T-helper 2 cell (primary cell): Measurements from ENCODE around the gene BAIAP2L1.
"Not testable (repeated sequence)": the region's sequence is repeated elsewhere in the genome, so short reads cannot be mapped to it uniquely, and the experiment has no call there.

ENCODE experiments used
- DNase-seq, 5 experiments: peaks; one replicate each; pipeline versions ENCODE4 v3.0.0 to v3.0.0-alpha.2; 2012 to 2022

Gene BAIAP2L1

DNA sequence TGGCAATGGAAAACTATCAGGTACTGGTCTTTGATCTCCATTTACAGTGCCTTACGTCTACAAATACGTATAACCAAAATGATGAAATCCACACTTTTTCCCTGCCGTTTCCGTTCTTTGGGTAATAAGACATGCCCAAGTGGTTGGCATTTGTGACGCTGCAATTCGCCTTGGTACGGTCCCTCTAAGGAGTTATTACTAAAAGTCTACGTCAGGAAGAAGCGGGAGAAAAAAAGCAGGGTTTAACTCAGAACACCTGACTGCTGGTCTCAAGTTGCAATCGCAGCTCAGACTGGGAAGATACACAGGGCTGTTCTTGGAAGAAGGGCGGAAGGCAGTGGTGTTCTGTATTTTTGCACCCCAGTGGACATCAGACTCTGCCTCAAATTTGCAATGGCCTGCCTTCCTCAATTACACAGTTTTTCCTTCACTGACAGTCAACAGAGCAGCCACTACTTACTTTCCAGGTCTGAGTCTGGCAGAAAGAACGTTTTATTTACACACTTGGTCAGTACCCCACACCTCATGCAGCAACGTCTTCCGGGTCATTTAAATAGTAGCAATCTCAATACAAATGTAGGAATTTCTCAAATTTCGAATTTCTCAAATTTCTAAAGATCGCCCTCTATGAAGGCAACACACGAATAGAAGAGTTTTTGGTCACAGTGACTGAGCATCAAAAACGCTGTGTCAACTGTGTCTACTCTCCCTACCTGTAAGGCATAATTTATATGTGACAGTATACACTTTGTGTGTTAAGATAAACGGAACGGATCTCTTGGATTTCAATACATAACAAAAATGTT is 2.1 kb downstream of the BAIAP2L1 start:
- DNase-seq = no peak

DNA sequence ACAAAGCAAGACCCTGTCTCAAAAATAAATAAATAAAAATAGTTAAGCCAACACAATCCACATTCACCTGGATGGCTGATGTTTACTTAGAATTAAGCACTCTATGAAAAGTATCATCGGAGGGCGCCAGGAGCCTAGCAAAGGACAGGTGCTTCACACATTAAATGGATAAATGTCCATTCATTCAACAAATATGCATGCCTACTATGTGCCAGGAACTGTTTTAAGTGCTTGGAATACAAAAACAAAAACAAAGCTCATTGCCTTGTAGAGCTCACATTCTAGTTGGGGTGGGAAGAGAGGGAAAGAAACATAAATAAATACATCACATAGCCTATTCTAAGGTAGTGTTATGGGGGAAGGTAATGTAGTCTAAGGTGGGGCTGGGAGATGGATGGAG is 4.1 kb downstream of the BAIAP2L1 start:
- no peak for DNase-seq

DNA sequence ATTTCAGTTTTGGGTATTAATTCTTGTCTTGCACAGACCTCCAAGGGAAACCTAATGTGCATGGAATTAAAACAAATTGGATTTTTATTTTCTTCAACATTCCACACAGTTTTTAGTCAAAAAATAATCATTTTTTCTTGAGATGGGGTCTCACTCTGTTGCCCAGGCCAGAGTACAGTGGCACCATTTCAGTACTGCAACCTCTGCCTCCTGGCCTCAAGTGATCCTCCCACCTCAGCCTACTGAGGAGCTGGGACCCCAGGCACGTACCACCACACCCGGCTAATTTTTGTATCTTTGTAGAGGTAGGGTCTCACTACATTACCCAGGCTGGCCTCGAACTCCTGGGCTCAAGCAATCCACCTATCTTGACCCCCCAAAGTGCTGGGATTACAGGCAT is 4.9 kb downstream of the BAIAP2L1 start:
- DNase-seq = no peak

DNA sequence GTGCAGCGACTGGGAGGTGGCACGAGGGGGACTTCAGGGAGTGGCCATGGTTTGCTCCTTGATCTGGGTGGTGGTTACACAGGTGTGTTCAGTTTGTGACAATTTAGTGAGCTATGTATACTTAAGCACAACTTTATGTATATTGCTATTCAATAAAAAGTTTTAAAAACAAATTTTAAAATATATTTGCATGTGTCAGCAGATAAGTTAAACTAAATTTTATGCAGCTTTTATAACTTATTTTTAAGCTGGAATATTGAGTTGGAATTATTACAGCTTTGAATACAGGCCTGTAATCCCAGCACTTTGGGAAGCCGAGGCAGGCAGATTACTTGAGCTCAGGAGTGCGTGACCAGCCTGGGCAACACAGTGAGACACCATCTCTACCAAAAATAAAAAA is 5.4 kb downstream of the BAIAP2L1 start:
- no peak for DNase-seq

DNA sequence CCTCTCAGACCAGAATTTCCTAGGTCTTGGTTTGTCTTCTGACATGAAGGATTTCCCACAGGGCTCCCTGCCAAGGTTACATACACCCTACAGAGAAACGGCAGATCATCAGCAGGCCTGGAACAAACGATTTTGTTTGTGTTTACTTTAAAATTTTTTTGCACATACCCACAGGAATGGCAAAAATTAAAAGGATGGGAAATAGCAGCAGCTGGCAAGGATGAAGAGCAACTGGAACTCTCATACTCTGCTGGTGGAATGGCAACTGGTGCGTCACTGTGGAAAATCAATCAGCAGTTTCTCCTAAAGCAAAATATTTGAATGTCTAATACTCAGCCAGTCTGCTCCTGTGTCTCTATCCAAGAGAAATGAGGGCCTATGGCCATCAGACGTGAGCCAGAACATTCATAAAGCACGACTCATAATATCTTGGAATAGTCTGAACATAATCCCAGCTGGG is 6.5 kb downstream of the BAIAP2L1 start:
- no peak for DNase-seq

DNA sequence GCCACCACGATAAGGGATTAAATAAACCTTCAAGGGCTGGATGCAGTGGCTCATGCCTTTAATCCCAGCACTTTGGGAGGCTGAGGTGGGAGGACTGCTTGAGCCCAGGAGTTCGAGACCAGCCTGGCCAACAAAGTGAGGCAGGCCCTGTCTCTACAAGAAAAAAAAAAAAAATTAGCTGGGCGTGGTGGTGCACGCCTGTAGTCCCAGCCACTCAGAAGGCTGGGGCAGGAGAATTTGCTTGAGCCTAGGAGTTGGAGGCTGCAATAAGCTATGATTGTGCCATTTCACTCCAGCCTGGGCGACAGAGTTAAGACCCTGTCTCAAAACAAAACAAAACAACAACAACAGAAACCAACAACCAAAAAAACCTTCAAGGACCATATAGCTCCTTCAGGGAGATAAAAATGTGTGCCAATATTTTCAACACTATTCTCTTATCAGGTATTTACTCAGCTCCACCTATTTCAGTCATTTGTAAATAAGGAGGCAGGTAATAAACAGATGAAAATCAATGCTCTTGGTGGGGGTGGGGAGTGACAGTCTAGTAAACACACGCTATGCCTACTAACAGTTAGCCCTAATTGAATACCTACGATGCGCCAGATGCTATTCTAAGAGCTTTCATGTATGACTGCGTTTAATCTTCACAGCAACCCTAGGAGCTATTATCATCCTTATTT is 13.2 kb downstream of the BAIAP2L1 start:
- no peak for DNase-seq

DNA sequence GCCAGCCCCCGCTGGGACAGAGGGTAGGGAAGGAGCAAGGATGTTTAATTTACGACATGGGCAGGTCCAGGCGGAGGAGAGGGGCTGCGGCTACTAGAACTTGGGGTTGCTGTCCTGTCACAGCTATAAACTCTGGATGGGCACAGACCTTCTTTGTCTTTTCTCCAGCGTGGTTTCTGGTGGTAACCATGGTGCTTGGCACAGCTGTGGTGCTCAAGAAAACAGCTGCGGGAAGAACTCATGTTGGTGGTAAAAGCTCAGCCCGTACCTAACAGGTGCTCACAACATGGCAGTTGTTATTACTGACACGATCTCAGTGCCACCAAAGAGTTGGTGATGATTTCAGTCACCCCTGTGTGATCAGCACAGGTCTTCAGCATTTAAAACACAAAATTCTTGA is 13.8 kb downstream of the BAIAP2L1 start:
- DNase-seq = no peak

DNA sequence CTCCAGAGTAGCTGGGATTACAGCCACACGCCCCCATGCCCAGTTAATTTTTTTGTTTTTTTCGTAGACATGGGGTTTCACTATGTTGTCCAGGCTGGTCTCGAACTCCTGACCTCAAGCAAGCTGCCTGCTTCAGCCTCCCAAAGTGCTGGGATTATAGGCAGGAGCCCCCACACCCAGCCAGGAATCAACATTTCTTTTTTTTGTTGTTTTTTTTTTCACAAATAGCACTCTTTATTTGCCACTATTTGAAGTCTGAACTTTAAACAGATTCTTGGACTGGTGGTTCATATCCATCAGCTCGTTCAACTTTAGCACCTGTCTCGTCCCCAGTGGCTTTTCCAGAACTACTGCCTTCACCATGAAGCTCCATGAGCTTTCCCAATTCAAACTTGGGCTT is 15.4 kb downstream of the BAIAP2L1 start:
- not testable (repeated sequence) for DNase-seq

DNA sequence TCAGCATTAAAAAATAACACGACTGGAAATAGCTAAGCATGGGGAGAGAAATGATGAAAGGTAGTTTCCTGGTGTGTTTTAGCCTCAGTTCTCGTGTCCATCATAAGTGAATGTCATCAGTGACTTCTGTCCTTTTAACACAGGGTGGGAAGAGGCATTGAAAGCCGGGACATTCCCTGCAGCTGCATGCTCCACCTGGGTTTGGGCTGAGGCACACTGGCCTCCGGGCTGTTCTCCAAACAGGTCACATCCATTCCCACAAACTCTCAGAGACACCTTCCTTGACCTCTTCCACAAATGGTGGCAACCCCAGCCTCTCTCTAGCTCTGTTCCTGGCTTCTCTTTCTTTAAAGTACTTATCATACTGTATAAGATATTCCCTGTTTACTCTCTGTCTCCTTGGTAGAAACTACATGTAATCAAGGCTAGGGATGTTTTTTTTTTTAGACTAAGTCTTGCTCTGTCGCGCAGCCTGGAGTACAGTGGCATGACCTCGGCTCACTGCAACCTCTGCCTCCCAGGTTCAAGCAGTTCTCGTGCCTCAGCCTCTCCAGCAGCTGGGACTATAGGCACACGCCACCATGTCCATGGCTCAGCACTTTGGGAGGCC is 22.6 kb downstream of the BAIAP2L1 start:
- no peak for DNase-seq

DNA sequence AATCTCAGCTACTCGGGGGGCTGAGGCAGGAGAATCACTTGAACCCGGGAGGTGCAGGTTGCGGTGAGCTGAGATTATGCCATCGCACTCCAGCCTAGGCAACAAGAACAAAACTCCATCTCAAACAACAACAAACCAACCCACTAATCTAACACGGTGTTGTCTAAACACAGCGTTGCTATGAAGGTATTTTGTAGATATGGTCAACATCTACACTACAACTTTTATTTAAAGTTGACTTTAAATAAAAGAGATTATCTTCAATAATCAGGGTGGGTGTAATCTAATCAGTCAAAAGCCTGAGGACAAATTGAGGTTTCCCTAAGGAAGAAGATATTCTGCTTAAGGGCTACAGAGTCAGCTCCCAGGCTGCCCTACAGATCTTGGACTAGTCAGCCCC is 24.2 kb downstream of the BAIAP2L1 start:
- no peak for DNase-seq

DNA sequence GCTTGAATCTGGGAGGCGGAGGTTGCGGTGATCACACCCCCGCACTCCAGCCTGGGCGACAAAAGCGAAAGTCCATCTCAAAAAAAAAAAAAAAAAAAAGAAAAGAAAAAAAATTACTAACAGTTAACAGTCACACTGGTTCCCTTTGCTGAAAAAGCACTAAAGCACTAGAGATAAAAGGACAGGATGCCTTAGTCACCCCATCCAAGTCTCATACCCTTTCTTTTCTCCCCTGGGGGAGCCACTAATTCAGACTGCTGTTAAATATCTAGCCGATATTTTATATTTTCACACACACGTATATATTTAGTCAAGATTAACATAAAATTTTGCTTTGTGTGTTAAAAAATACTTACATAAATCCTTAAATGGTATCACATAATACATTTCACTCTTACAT is 25.2 kb downstream of the BAIAP2L1 start:
- DNase-seq = no peak

DNA sequence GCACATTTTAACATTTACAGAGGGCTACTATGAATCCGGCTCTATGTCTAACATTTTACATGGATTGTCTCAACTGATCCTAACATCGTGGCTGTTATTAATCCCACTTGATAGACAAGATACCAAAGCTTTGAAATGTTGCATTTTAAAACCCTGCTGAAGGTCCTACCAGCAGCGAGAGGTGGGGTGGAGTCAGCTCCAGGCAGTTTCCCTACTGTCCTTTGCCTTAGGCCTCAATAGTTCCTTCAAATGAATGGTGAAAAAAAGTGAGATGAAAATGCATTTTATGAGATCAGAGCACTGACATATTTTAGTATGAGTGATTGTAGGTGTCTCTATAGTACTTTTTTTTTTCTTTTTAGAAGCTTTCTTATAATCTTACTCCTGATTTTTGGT is 26.6 kb downstream of the BAIAP2L1 start:
- DNase-seq = no peak

DNA sequence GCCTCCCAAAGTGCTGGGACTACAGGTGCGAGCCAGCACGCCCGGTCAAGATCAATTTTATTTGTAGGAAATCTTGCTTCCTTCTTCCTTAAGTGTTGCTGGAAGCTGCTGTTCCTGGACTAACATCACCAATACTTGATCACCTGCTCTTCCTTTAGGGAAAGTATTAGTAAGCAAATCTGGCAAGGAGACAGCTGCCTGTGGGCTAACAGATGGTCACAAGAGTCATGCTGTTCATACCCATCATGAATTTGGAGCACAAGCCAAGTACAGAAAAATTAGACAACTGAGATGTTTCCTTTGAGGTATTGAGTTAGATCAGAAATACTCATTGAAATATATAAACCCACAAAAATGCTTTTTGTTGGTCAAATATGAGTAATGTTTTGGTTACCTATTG is 27.9 kb downstream of the BAIAP2L1 start:
- DNase-seq = no peak

DNA sequence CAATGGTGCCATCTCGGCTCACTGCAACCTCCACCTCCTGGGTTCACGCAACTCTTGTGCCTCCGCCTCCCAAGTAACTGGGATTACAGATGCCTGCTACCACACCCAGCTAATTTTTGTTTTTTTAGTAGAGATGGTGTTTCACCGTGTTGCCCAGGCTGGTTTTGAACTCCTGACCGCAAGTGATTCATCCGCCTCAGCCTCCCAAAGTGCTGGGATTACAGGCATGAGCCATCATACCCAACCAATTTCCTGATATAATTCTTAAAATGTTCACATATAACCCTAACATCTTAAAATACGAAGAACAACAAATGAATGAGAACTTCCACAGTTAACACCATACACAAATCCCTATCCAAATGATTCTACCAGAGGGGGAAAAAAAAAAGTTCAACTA is 31.2 kb downstream of the BAIAP2L1 start:
- no peak for DNase-seq

DNA sequence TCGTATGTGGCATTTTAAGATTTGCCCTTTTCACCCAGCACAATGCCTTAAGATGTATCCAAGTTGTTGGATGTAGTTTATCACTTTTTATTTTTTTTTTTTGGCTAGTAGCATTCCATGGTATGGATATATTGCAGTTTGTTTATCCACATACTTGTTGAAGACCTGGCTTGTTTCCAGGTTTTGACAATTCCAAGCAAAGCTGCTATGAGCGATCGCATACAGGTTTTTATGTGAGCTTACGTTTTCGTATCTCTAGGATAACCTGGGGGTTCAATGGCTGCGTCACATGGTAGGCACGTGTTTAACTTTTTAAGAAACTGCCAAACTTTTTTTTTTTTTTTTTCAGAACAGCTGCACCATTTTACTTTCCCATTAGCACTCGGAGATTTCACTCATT is 32.2 kb downstream of the BAIAP2L1 start:
- DNase-seq = no peak

DNA sequence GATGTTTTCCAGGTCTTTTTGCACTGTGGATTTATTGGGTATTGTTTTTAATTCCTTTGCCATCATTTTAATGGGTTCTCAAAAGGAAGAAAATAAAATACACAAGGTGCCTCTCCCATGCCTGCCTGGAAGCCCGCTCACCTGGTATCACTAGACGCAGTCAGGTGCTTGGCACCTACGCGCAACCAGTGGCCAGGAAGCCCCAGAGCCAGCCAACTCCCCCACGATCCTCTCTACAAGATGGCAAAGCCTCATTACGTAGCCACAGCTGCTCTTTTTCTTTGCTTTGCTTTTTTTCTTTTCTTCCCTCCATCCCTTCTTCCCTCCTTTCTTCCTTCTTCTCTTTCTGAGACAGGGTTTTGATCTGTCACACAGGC is 34.3 kb downstream of the BAIAP2L1 start:
- no peak for DNase-seq

DNA sequence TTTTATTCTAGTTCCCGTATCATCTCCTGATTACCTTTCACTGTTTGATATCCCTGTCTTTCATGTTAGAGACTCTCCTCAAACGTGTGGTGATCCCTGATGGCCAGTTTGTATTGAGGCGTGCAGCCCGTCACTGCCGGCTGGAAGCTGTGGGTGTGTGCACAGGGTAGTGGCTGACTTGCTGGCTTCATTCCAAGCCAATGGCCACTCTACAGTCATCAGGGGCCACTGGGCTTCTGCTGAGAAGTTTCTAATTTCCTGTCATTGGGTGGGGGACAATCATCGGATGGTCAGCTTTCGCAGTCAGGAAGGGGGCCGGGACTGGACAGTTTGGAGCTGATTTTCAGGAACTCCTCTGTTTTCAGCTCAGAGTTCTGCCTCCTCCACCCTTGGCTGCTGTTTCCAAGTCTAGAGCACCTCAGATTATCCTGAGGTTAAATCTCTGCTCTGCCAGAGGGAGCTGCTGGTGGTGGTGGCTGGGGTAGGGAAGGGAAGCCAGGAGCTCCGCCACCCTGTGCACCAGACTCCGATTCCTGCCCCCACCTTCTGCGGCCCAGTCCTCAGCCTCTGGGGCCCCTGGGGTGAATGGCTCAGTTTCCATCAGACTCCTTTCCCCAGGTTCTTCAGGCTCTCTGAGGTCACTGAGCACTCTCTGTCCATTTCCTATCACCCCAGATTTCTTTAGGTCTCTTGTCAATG is 34.9 kb downstream of the BAIAP2L1 start:
- DNase-seq = no peak

DNA sequence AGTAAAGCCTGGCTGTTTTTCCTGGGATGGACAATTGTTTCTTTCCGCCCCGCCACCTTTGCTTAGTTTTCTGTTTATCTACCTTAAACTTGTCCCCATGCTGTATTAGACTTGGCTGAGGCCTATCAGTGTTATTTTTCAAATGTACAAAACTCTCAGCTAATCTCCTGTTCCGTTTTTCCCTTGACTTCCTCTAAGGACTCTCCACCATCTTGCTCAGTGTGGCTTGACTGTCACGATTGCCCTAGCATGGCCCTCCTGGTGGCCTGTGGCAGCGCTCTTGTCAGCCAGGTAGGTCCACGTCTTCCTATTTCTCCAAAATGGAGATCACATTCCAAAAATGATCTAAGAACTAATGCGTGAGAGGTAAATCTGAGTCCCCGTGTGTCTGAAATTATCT is 36.7 kb downstream of the BAIAP2L1 start:
- no peak for DNase-seq

DNA sequence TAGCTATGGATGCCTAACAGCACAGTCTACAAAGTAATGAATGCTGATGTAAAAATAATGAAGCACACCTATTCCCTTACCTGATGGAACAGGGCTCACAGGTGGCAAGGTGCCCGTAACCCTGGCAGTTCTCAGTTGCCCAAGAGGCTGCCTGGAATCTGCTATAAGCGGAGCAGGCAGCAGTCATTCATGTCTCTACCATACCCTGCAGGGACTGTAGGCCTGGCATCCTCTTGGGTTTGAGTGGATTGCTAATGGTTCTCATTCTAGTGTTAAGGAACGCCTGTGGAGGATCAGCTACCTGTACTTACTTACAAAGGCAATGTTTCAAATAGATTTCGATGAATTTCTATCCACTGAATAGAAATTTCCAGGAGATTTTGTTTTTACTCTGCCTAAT is 38.4 kb downstream of the BAIAP2L1 start:
- no peak for DNase-seq

DNA sequence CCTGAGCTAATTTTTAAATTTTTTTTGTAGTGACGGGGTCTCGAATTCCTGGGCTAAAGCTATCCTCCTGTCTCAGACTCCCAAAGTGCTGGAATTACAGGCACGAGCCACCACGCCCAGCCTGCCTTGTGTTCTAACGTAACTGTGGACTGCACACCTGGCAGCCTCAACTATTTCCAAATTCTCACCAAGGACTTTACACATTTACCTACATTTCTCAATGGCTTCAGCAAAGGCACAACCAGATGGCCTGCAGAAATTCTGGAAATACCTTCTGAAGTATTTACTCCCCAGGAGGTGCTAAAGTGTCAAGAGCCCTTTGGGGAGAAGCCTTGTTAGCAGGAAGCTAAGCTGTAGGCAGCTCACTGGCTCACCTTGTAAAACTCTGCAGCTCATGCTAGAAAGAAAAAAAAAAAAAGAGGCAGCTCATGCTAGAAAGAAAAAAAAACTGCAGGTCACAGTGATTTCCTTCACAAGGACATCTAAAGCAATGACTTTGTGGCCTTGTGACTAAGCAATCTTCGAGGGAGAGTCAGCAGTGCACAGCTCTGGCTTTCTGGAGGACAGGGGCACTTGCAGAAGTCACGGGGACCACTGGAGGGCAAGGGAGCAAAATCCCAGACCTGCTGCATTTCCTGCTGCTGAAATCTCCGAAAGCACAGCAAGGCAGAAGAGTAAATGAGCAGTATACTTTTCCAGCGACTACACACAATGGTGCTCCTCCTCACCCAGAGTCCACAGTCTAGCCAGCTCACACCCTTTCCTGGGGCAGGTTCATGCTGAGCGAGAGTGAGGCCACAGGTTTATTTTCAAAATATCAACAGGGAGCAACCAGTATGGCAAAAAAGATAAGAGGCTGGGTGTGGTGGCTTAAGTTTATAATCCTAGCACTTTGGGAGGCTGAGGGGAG is 40.4 kb downstream of the BAIAP2L1 start:
- no peak for DNase-seq

DNA sequence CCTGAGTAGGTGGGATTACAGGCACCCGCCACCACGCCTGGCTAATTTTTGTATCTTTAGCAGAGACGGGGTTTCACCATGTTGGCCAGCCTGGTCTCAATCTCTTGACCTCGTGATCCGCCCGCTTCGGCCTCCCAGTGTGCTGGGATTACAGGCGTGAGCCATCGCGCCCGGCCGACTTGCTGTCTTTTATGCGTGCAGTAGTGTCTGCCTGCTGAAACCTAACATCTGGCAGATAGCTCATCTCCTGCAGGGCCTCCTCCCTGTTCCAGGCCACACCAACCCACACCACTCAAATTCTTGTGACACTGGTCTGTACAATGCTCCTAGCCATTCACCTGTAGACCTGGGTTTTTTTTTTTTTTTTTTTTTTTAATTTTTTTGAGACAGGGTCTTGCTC is 41.5 kb downstream of the BAIAP2L1 start:
- DNase-seq = no peak

DNA sequence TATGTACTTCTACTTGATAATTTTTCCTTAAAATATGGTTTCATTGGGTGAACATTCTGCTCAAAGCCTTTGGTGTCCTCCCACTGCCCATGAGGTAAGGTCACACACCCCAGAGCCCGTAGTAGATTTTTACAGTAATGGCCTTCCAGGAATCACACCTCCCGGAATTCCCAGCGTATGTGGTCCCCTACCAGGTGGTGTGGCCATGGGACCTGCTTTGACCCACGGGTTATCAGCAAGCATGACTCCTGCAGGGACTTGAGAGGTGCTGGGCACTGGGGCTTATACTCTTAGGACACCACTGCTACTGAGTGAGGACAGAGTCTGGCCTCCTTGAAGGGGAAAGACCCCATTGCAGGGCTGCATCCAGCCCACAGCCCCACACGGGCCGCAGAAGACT is 42.2 kb downstream of the BAIAP2L1 start:
- DNase-seq = no peak
